Mesendoderm (in vitro differentiated cells): ENCODE data around the gene RNU6-9.

Source experiments
- DNase-seq: peaks from one replicate; pipeline ENCODE4 v3.0.0; 2013
- H2AK5ac ChIP-seq: 2 replicates; pipeline ENCODE4 v1.6.1; 2013; ENCODE audit warnings: low read length, inconsistent platforms
- H2BK120ac ChIP-seq: 2 replicates; pipeline ENCODE4 v1.6.1; 2013; ENCODE audit warnings: low read depth, mild to moderate bottlenecking, low read length, moderate library complexity, mixed read lengths
- H2BK15ac ChIP-seq: replicated peaks from 2 replicates; pipeline ENCODE4 v1.6.1; 2013; ENCODE audit warnings: low read depth, mild to moderate bottlenecking, moderate library complexity
- H2BK5ac ChIP-seq: 2 replicates; pipeline ENCODE4 v1.6.1; 2013; ENCODE audit warnings: low read length, inconsistent platforms
- H3K18ac ChIP-seq: 2 replicates; pipeline ENCODE4 v1.6.1; 2013; ENCODE audit warnings: mild to moderate bottlenecking, low read length, mixed read lengths
- H3K23ac ChIP-seq: one replicate; pipeline ENCODE4 v1.6.1; 2013; ENCODE audit warnings: low read length
- H3K27ac ChIP-seq: 2 replicates; pipeline ENCODE4 v1.5.1; 2013; ENCODE audit warnings: low read depth, mild to moderate bottlenecking, inconsistent platforms, low read length, moderate library complexity
- H3K27me3 ChIP-seq: 2 replicates; pipeline ENCODE4 v1.6.1; 2013; ENCODE audit warnings: low read length, control low read depth, mild to moderate bottlenecking, inconsistent platforms; ENCODE audit not compliant: insufficient read depth, poor library complexity
- H3K36me3 ChIP-seq: 2 replicates; pipeline ENCODE4 v1.6.1; 2013; ENCODE audit warnings: low read length, inconsistent platforms; ENCODE audit not compliant: control insufficient read depth, insufficient read depth
- H3K4ac ChIP-seq: one replicate; pipeline ENCODE4 v1.6.1; 2013; ENCODE audit warnings: low read depth, mild to moderate bottlenecking, low read length, moderate library complexity
- H3K4me1 ChIP-seq: 2 replicates; pipeline ENCODE4 v1.6.1; 2013; ENCODE audit warnings: low read depth, low read length, inconsistent platforms; ENCODE audit not compliant: control insufficient read depth
- H3K4me2 ChIP-seq: 2 replicates; pipeline ENCODE4 v1.6.1; 2013; ENCODE audit warnings: low read length
- H3K4me3 ChIP-seq: 2 replicates; pipeline ENCODE4 v1.5.1; 2013; ENCODE audit warnings: mild to moderate bottlenecking, low read length
- H3K56ac ChIP-seq: one replicate; pipeline ENCODE4 v1.6.1; 2013; ENCODE audit warnings: low read length
- H3K79me1 ChIP-seq: 2 replicates; pipeline ENCODE4 v1.6.1; 2013; ENCODE audit warnings: low read length, inconsistent platforms
- H3K79me2 ChIP-seq: 2 replicates; pipeline ENCODE4 v1.6.1; 2013; ENCODE audit warnings: mild to moderate bottlenecking, low read length; ENCODE audit not compliant: control insufficient read depth, insufficient read depth
- H3K9ac ChIP-seq: 2 replicates; pipeline ENCODE4 v1.6.1; 2013; ENCODE audit warnings: low read length, inconsistent platforms
- H4K5ac ChIP-seq: one replicate; pipeline ENCODE4 v1.6.1; 2013; ENCODE audit warnings: low read length
- H4K8ac ChIP-seq: one replicate; pipeline ENCODE4 v1.6.1; 2013; ENCODE audit warnings: low read depth, mild to moderate bottlenecking, control low read depth, low read length, moderate library complexity
- WGBS: extraction: QIAGEN DNeasy Blood & Tissue Kit; methylation state at CpG from one replicate; pipeline ENCODE4 v1.1.7; 2013; ENCODE audit warnings: low lambda C conversion rate, missing lambda C conversion rate; ENCODE audit not compliant: insufficient coverage; ENCODE audit errors: extremely low coverage; 5-methylcytosine and 5-hydroxymethylcytosine counted together

The RNU6-9 gene

DNA sequence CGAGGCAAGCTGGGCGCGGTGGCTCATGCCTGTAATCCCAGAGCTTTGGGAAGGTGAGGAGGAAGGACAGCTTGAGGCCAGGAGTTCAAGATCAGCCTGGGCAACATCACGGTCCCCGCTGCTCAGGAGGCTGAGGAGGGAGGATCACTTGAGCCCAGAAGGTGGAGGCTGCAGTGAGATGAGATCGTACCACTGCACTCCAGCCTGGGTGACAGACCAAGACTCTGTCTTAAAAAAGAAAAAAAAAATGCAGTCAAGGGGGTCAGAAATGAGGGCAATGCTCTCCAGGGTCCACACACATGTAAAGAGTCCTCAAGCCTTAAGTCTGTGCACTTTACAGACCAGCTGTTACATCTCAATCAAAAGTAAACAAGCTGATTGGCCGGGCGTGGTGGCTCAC is 11.3 kb downstream of the RNU6-9 start:
- Histone ChIP-seq H3K27ac (no peak overlapping the region), H3K36me3 (no peaks in the 10 kb centered on the region), H2BK5ac (no peak overlapping the region), H3K23ac (no peak overlapping the region), H2AK5ac (no peak overlapping the region), H3K4me3 (no peak overlapping the region), H3K27me3 (no peaks in the 10 kb centered on the region), H3K18ac (no peak overlapping the region), H3K4me1 (no peaks in the 10 kb centered on the region), H3K79me2 (peaks cover 7% of the 10 kb centered on the region), H3K9ac (no peak overlapping the region), H2BK15ac (no peak overlapping the region), H3K79me1 (peaks cover 4% of the 10 kb centered on the region), H3K4ac (no peak overlapping the region), H3K4me2 (no peak overlapping the region), H3K56ac (no peak overlapping the region), H4K8ac (no peak overlapping the region), H2BK120ac (no peak overlapping the region), H4K5ac (no peak overlapping the region)
- no CpG with 5 or more reads among the region's 8 CpGs for WGBS
- no peak for DNase-seq

- Histone ChIP-seq H3K4me2 (no peak overlapping the region), H2BK5ac (no peak overlapping the region), H3K4ac (no peak overlapping the region), H3K27me3 (no peaks in the 10 kb centered on the region), H2BK120ac (no peak overlapping the region), H3K56ac (no peak overlapping the region), H3K79me2 (peaks cover 10% of the 10 kb centered on the region), H3K36me3 (no peaks in the 10 kb centered on the region), H2AK5ac (no peak overlapping the region), H3K4me3 (no peak overlapping the region), H3K27ac (no peak overlapping the region), H4K8ac (no peak overlapping the region), H4K5ac (no peak overlapping the region), H2BK15ac (no peak overlapping the region), H3K9ac (no peak overlapping the region), H3K18ac (no peak overlapping the region), H3K23ac (no peak overlapping the region), H3K4me1 (no peaks in the 10 kb centered on the region), H3K79me1 (peaks cover 6% of the 10 kb centered on the region)
- no CpG with 5 or more reads among the region's 7 CpGs for WGBS
- no peak for DNase-seq
Observed at GRCh38 chr19:906480-906879, 13.2 kb downstream of the RNU6-9 start.

GRCh38 chr19:907183-907853 is 14.0 kb downstream of the RNU6-9 start:
- no peak overlapping the region for H2BK120ac ChIP-seq
- no peak overlapping the region for H2BK15ac ChIP-seq
- H3K4me1 ChIP-seq: no peaks in the 10 kb centered on the region
- H3K23ac ChIP-seq: no peak overlapping the region
- no peak overlapping the region for H3K4ac ChIP-seq
- H3K9ac ChIP-seq: no peak overlapping the region
- no peak overlapping the region for H3K18ac ChIP-seq
- no peaks in the 10 kb centered on the region for H3K36me3 ChIP-seq
- no peaks in the 10 kb centered on the region for H3K27me3 ChIP-seq
- no peak overlapping the region for H3K4me3 ChIP-seq
- H2BK5ac ChIP-seq: no peak overlapping the region
- no peak overlapping the region for H3K56ac ChIP-seq
- no peak for DNase-seq
- H2AK5ac ChIP-seq: no peak overlapping the region
- WGBS: no CpG with 5 or more reads among the region's 14 CpGs
- H4K5ac ChIP-seq: no peak overlapping the region
- H3K27ac ChIP-seq: no peak overlapping the region
- peaks cover 7% of the 10 kb centered on the region for H3K79me1 ChIP-seq
- H3K4me2 ChIP-seq: no peak overlapping the region
- H4K8ac ChIP-seq: no peak overlapping the region
- H3K79me2 ChIP-seq: peaks cover 12% of the 10 kb centered on the region

GRCh38 chr19:911197-912033 is 18.1 kb downstream of the RNU6-9 start:
- H2BK15ac ChIP-seq: no peak overlapping the region
- H2BK120ac ChIP-seq: no peak overlapping the region
- H2BK5ac ChIP-seq: no peak overlapping the region
- no peak for DNase-seq
- peak overlapping the region; percentile 42 for H3K56ac ChIP-seq
- peaks cover 5% of the 10 kb centered on the region for H3K79me1 ChIP-seq
- H3K9ac ChIP-seq: peak overlapping the region; percentile 44
- H3K27me3 ChIP-seq: no peaks in the 10 kb centered on the region
- H3K36me3 ChIP-seq: no peaks in the 10 kb centered on the region
- peaks cover 10% of the 10 kb centered on the region for H3K79me2 ChIP-seq
- H2AK5ac ChIP-seq: no peak overlapping the region
- no peak overlapping the region for H3K18ac ChIP-seq
- no peak overlapping the region for H3K23ac ChIP-seq
- H4K5ac ChIP-seq: no peak overlapping the region
- no CpG with 5 or more reads among the region's 54 CpGs for WGBS
- H3K4me1 ChIP-seq: no peaks in the 10 kb centered on the region
- no peak overlapping the region for H3K4me3 ChIP-seq
- H3K27ac ChIP-seq: no peak overlapping the region
- H3K4me2 ChIP-seq: peak overlapping the region; percentile 20
- H3K4ac ChIP-seq: no peak overlapping the region
- no peak overlapping the region for H4K8ac ChIP-seq

DNA sequence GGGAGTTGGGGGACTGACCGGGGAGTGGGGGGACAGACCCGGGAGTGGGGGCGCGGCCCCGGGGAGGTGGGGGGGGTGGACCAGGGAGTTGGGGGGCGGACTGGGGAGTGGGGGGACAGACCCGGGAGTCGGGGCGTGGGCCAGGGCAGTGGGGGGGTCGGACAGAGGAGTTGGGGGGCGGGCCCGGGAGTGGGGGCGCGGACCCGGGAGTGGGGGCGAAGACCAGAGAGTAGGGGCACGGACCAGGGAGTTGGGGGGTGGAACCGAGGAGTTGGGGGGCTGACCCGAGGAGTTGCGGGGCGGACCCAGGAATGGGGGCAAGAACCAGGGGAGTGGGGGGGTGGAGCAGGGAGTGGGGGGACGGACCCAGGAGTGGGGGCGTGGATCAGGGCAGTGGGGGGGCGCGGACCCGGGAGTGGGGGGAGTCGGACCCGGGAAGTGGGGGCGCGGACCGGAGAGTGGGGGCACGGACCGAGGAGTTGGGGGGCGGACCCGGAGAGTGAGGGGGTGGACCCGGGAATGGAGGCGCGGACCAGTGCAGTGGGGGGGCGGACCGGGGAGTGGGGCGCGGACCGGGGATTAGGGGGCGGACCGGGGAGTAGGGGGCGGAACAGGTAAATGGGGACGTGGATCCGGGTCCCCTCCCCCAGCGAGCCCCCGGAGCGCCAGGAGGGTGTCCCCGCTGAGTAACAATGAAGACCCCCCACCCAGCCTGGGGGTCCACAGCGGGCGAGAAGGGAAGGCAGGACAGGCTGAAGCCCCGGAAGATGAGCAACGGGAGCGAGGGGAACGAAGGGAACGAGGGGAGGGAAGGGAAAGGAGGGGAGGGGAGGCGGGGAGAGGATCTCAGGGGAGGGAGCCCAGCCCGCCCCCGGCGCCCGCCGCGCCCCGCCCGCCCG is 19.1 kb downstream of the RNU6-9 start:
- Histone ChIP-seq H3K36me3 (no peaks in the 10 kb centered on the region), H2BK15ac (no peak overlapping the region), H3K4ac (peak overlapping the region; percentile 92), H3K4me2 (peak overlapping the region; percentile 16), H4K5ac (no peak overlapping the region), H3K56ac (peak overlapping the region; percentile 86), H3K79me1 (peaks cover 5% of the 10 kb centered on the region), H3K9ac (peak overlapping the region; percentile 69), H3K4me3 (peak overlapping the region; percentile 49), H3K27me3 (no peaks in the 10 kb centered on the region), H2AK5ac (no peak overlapping the region), H4K8ac (no peak overlapping the region), H3K27ac (no peak overlapping the region), H2BK120ac (peak overlapping the region; percentile 85), H3K18ac (peak overlapping the region; percentile 98), H3K4me1 (no peaks in the 10 kb centered on the region), H3K23ac (no peak overlapping the region), H2BK5ac (no peak overlapping the region), H3K79me2 (peaks cover 9% of the 10 kb centered on the region)
- DNase-seq: no peak
- no CpG with 5 or more reads among the region's 69 CpGs for WGBS
